Measurements from ENCODE around the gene RAB37. TPM values are rescaled to one million over a fixed set of nuclear protein-coding genes. Genes with fewer than 3 reads are reported as not detected.

RAB37 gene
- total and polyA plus RNA-seq, 2 of the 13 experiments (the other 11 are each of a cell fraction or from before 2014, with no cell fraction given): 0.91 to 3.7 TPM

DNA sequence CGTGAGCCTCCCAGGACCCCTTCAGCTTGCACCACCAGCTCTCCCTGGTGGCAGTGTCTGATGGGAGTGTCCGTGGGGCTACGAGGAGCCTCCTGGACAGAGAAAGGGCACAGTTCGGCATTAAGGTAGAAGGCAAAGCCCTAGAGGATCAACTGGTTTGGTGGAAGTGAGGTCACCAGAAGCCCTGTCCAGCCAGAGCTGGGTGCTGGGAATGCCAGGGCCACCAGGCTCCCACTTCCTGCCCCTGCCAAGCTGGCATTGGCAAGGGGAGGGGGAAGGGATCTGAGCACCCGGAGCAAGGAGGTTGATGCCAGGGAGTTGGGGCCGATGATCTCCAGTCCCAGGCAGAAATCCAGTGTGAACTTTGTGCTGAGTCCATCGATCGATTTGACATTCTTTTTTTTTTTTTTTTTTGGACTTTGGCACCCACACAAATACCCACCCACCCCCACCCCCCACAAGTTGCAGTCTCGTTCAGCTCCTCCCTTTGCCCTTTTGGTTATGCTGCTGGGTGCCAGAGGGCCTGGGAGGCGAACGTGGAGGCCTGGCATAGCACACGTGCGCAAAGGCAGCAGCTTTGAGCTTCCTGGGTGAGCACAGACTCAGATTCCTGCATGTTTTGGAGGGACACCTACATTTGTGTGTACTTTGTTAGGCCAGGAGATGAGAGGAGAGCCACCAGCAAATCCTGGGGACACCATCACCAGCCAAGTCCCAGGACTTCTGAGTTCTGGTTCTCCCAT lies 13.4 kb downstream of the RAB37 start:
- in situ Hi-C loops (cut with HindIII; ENCODE audit: extremely low pct_ligation_motif_present, low pct_unique_long_range_greater_than_20kb) (loop anchor here (10.0 kb wide), 1 partner anchor 316 kb away; the partner anchor contains the start of gene GPRC5C), intact Hi-C loops (cut with micrococcal nuclease; ENCODE audit: unreplicated experiment) (loop anchor here (1.0 kb wide), 1 partner anchor 10 kb away; no protein-coding TSS in a partner anchor)
- peak; percentile 60 for ATAC-seq
- FAIRE-seq: peak; percentile 67
- ChIA-PET CTCF (ENCODE audit: low intra/inter-chr PET ratio, low total read pairs) (interaction anchor here (9.0 kb wide), 1 partner anchor 21 kb away, joined by 219 read pairs; the partner anchor contains the start of gene NAT9), POLR2A (interaction anchor here (0.6 to 21.5 kb wide), 20 partner anchors 8 to 1029 kb away, joined by 3 to 1459 read pairs (median 4); partner anchors contain the start of genes FDXR, NAT9 and RAB37)
- Histone ChIP-seq H3K9me3 (ENCODE audit: low read length) (no peaks in the 10 kb centered on the region), H4K20me1 (ENCODE audit: insufficient read depth, low read length) (peaks cover 24% of the 10 kb centered on the region), H3K9ac (ENCODE audit: insufficient read depth, low read depth, low read length) (peak overlapping the region; percentile 94), H3K4me1 (ENCODE audit: insufficient read depth, low read length) (peaks cover 74% of the 10 kb centered on the region), H3K27me3 (ENCODE audit: control insufficient read depth in 1 of 2, insufficient read depth in 2 of 2, low read length in 2 of 2) (no peaks in the 10 kb centered on the region; a peak in 1 of 5 replicates), H2AFZ (ENCODE audit: low read length) (no peak overlapping the region), H3K79me2 (ENCODE audit: insufficient read depth, low read length) (peaks cover 71% of the 10 kb centered on the region), H3K36me3 (replicated peaks in 1 of 2; ENCODE audit: control insufficient read depth in 1 of 2, insufficient read depth in 2 of 2, low read length in 2 of 2) (peaks cover 6 to 27% of the 10 kb centered on the region in 2 experiments), H3K4me3 (replicated peaks in 1 of 3; ENCODE audit: insufficient read depth in 1 of 3, low read depth in 2 of 3, low read length in 3 of 3) (peak overlapping the region; percentile 95 to 99 (median 99)), H3K27ac (ENCODE audit: extremely low read length, insufficient read depth, low read length) (peak overlapping the region; percentile 96), H3K4me2 (ENCODE audit: low read depth, low read length) (peak overlapping the region; percentile 97)
- no TSS peak for BruUV-seq (replicated peaks)
- 1% methylated on average over 12 of the region's 13 CpGs for whole genome bisulfite sequencing (ENCODE audit: low lambda C conversion rate)
- DNase-seq (ENCODE audit: low spot score): peak; percentile 93
- no peak for TF ChIP-seq ZNF34 (CRISPR knock-in tag; IDR thresholded peaks at IDR 0.05; ENCODE audit: borderline replicate concordance)
- no peak for TF ChIP-seq TMF1 (CRISPR knock-in tag; IDR thresholded peaks at IDR 0.05; ENCODE audit: low read depth)
- TF ChIP-seq ZNF276 (CRISPR knock-in tag; IDR thresholded peaks at IDR 0.05; ENCODE audit: low read depth): no peak
- peak; percentile 69; the same call in 1 of the 2 replicates for TF ChIP-seq ZNF558 (CRISPR knock-in tag; IDR thresholded peaks at IDR 0.05; ENCODE audit: borderline replicate concordance)
- no peak for TF ChIP-seq TCF7 (IDR thresholded peaks at IDR 0.05; ENCODE audit: low read depth)
- 0 out of 2 replicates have a peak, but pooled peaks have one; percentile 13 for TF ChIP-seq TBX3 (IDR thresholded peaks at IDR 0.05; ENCODE audit: borderline replicate concordance)
- TF ChIP-seq RNF2 (conservative IDR thresholded peaks at IDR 0.05; ENCODE audit: low read depth): peak; percentile 74
- TF ChIP-seq CERS6 (CRISPR knock-in tag; IDR thresholded peaks at IDR 0.05): peak; percentile 90; the same call in 1 of the 2 replicates
- no peak for TF ChIP-seq SNAPC2 (CRISPR knock-in tag; IDR thresholded peaks at IDR 0.05)
- peak; percentile 96 for TF ChIP-seq ZFP37 (CRISPR knock-in tag; IDR thresholded peaks at IDR 0.05; ENCODE audit: borderline replicate concordance)
- TF ChIP-seq ZBTB1 (CRISPR knock-in tag; IDR thresholded peaks at IDR 0.05; ENCODE audit: borderline replicate concordance): no peak
- peak; percentile 20 for TF ChIP-seq CTCF (CRISPR knock-in tag; IDR thresholded peaks at IDR 0.05)
- TF ChIP-seq MATR3 (CRISPR knock-in tag; IDR thresholded peaks at IDR 0.05): no peak
- no peak for TF ChIP-seq SYNCRIP (IDR thresholded peaks at IDR 0.05; ENCODE audit: insufficient read depth, low read depth, low read length)
- 0 out of 2 replicates have a peak, but pooled peaks have one; percentile 86 for TF ChIP-seq KLF15 (CRISPR knock-in tag; IDR thresholded peaks at IDR 0.05; ENCODE audit: borderline replicate concordance)
- no peak for TF ChIP-seq ZSCAN22 (CRISPR knock-in tag; IDR thresholded peaks at IDR 0.05)
- no peak; the same call in 1 of the 2 replicates for TF ChIP-seq SP4 (CRISPR knock-in tag; IDR thresholded peaks at IDR 0.05)
- TF ChIP-seq ZNF331 (CRISPR knock-in tag; IDR thresholded peaks at IDR 0.05): peak; percentile 68
- no peak for TF ChIP-seq MEIS1 (CRISPR knock-in tag; IDR thresholded peaks at IDR 0.05; ENCODE audit: borderline replicate concordance)
- 0 out of 2 replicates have a peak, but pooled peaks have one; percentile 30 for TF ChIP-seq FOXK2 (IDR thresholded peaks at IDR 0.05)

Data from HepG2 (cell line).